ENCODE data around the gene CHST1.
A peak's percentile ranks its signal among the peaks of the same experiment; 100 is the strongest.

CHST1 gene

GRCh38 chr11:45616802-45617549, 48.4 kb downstream of the CHST1 start:
- Mint-ChIP-seq H3K9me3 (no peaks in the 10 kb centered on the region), H3K4me3 (no peak overlapping the region), H3K36me3 (no peaks in the 10 kb centered on the region), H3K4me1 (no peaks in the 10 kb centered on the region), H3K27ac (no peak overlapping the region)
- DNase-seq (ENCODE audit: low spot score in 2 of 2) (no peak), ATAC-seq (no peak)

GRCh38 chr11:45615182-45615792, 50.1 kb downstream of the CHST1 start:
- no peaks in the 10 kb centered on the region for H3K4me1 Mint-ChIP-seq
- no peaks in the 10 kb centered on the region for H3K9me3 Mint-ChIP-seq
- H3K27ac Mint-ChIP-seq, result no peak overlapping the region
- ATAC-seq (no peak), DNase-seq (ENCODE audit: low spot score in 2 of 2) (no peak)
- no peak overlapping the region for H3K4me3 Mint-ChIP-seq
- H3K36me3 Mint-ChIP-seq, result no peaks in the 10 kb centered on the region

- no peak for ATAC-seq
- no peaks in the 10 kb centered on the region for H3K9me3 Mint-ChIP-seq
- H3K36me3 Mint-ChIP-seq, result no peaks in the 10 kb centered on the region
- H3K4me3 Mint-ChIP-seq, result no peak overlapping the region
- H3K4me1 Mint-ChIP-seq, result no peaks in the 10 kb centered on the region
- H3K27ac Mint-ChIP-seq, result no peak overlapping the region
- no peak for DNase-seq (ENCODE audit: low spot score in 2 of 2)
Observed at GRCh38 chr11:45614196-45614828, 51.1 kb downstream of the CHST1 start.

- Mint-ChIP-seq H3K4me1 (no peaks in the 10 kb centered on the region), H3K4me3 (no peak overlapping the region), H3K9me3 (no peaks in the 10 kb centered on the region), H3K27ac (no peak overlapping the region), H3K36me3 (no peaks in the 10 kb centered on the region)
- no peak for DNase-seq (ENCODE audit: low spot score in 2 of 2)
- no peak for ATAC-seq
Observed at GRCh38 chr11:45610627-45611026, 54.8 kb downstream of the CHST1 start.

GRCh38 chr11:45609902-45610301, 55.5 kb downstream of the CHST1 start:
- no peaks in the 10 kb centered on the region for H3K9me3 Mint-ChIP-seq
- no peak overlapping the region for H3K4me3 Mint-ChIP-seq
- H3K36me3 Mint-ChIP-seq, result no peaks in the 10 kb centered on the region
- no peaks in the 10 kb centered on the region for H3K4me1 Mint-ChIP-seq
- peak; percentile 17 for ATAC-seq
- no peak overlapping the region for H3K27ac Mint-ChIP-seq
- no peak for DNase-seq (ENCODE audit: low spot score in 2 of 2)

- H3K4me3 Mint-ChIP-seq, result no peak overlapping the region
- H3K27ac Mint-ChIP-seq, result no peak overlapping the region
- H3K4me1 Mint-ChIP-seq, result no peaks in the 10 kb centered on the region
- H3K36me3 Mint-ChIP-seq, result no peaks in the 10 kb centered on the region
- DNase-seq (ENCODE audit: low spot score in 2 of 2) (no peak), ATAC-seq (no peak)
- H3K9me3 Mint-ChIP-seq, result no peaks in the 10 kb centered on the region
Observed at GRCh38 chr11:45609337-45609736, 56.1 kb downstream of the CHST1 start.

GRCh38 chr11:45607995-45608394, 57.4 kb downstream of the CHST1 start:
- no peak overlapping the region for H3K4me3 Mint-ChIP-seq
- no peak for DNase-seq (ENCODE audit: low spot score in 2 of 2)
- H3K36me3 Mint-ChIP-seq, result no peaks in the 10 kb centered on the region
- no peak for ATAC-seq
- no peaks in the 10 kb centered on the region for H3K4me1 Mint-ChIP-seq
- H3K27ac Mint-ChIP-seq, result no peak overlapping the region
- H3K9me3 Mint-ChIP-seq, result no peaks in the 10 kb centered on the region

- no peak overlapping the region for H3K27ac Mint-ChIP-seq
- no peaks in the 10 kb centered on the region for H3K36me3 Mint-ChIP-seq
- ATAC-seq, result no peak
- DNase-seq (ENCODE audit: low spot score in 2 of 2), result no peak
- H3K4me3 Mint-ChIP-seq, result no peak overlapping the region
- H3K9me3 Mint-ChIP-seq, result no peaks in the 10 kb centered on the region
- no peaks in the 10 kb centered on the region for H3K4me1 Mint-ChIP-seq
Observed at GRCh38 chr11:45606514-45607281, 58.7 kb downstream of the CHST1 start.

GRCh38 chr11:45605051-45605450, 60.4 kb downstream of the CHST1 start:
- Mint-ChIP-seq H3K4me3 (no peak overlapping the region), H3K36me3 (no peaks in the 10 kb centered on the region), H3K4me1 (no peaks in the 10 kb centered on the region), H3K27ac (no peak overlapping the region), H3K9me3 (peaks cover 3% of the 10 kb centered on the region)
- DNase-seq (ENCODE audit: low spot score in 2 of 2) (no peak), ATAC-seq (no peak)

GRCh38 chr11:45603946-45604682, 61.3 kb downstream of the CHST1 start:
- no peak for DNase-seq (ENCODE audit: low spot score in 2 of 2)
- Mint-ChIP-seq H3K9me3 (peaks cover 3% of the 10 kb centered on the region), H3K4me1 (no peaks in the 10 kb centered on the region), H3K36me3 (no peaks in the 10 kb centered on the region), H3K27ac (no peak overlapping the region), H3K4me3 (no peak overlapping the region)
- ATAC-seq, result no peak

GRCh38 chr11:45599161-45599943, 66.1 kb downstream of the CHST1 start:
- Mint-ChIP-seq H3K4me1 (no peaks in the 10 kb centered on the region), H3K36me3 (no peaks in the 10 kb centered on the region), H3K27ac (no peak overlapping the region), H3K9me3 (peaks cover 3% of the 10 kb centered on the region), H3K4me3 (no peak overlapping the region)
- no peak for ATAC-seq
- DNase-seq (ENCODE audit: low spot score in 2 of 2), result no peak

All from stimulated activated effector memory CD8-positive, alpha-beta T cell treated with anti-CD3 and anti-CD28 coated beads, Interleukin-12 subunit alpha, Interleukin-12 subunit beta, amount 100 ng/mL, for 72 hours (primary cell).